Measurements from ENCODE around the gene PHYHD1.

PHYHD1 gene

DNA sequence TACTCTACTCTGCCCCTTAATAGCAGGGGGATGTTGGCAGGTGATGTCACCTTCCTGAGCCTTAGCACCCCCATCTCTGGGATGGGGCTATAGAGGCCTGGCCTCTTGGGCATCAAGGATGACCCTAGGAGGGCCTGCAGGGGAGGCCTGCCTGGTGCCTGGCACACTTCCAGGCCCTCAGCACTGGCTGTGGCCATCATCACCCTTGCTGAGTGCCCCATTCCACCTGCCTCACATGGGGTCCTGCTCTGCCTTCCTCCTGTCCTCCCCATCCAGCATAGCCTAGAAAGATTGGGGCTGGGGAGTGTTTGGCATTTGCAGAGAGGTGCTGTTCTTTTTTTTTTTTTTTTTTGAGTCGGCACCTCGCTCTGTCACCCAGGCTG, 17.7 kb upstream of the PHYHD1 start:
- Histone ChIP-seq H2AFZ (ENCODE audit: low read length) (no peak overlapping the region), H3K9ac (ENCODE audit: low read length) (peak overlapping the region; percentile 35; the same call in 1 of the 2 replicates), H3F3A (ENCODE audit: insufficient read depth, low read length) (peaks cover 5% of the 10 kb centered on the region), H3K27ac (ENCODE audit: low read length) (peak overlapping the region; percentile 64; the same call in 1 of the 2 replicates), H3K4me2 (ENCODE audit: low read depth, low read length) (peak overlapping the region; percentile 80), H3K36me3 (replicated peaks; ENCODE audit: insufficient read depth, low read length) (peaks cover 4% of the 10 kb centered on the region; the same call in 1 of the 2 replicates), H3K9me3 (replicated peaks; ENCODE audit: insufficient read depth, low read length) (no peaks in the 10 kb centered on the region), H3K4me1 (ENCODE audit: low read length) (peaks cover 35% of the 10 kb centered on the region), H3K4me3 (ENCODE audit: low read length) (no peak overlapping the region), H3K9me2 (replicated peaks; ENCODE audit: insufficient read depth, low read length) (no peaks in the 10 kb centered on the region), H3K79me2 (ENCODE audit: low read length) (peaks cover 41% of the 10 kb centered on the region), H4K20me1 (ENCODE audit: insufficient read depth, low read length) (no peaks in the 10 kb centered on the region), H3K27me3 (replicated peaks; ENCODE audit: insufficient read depth, low read length) (no peaks in the 10 kb centered on the region)
- TF ChIP-seq EZH2phosphoT487 (IDR thresholded peaks at IDR 0.05; ENCODE audit: low read length) (no peak), CTCF (IDR thresholded peaks at IDR 0.05; ENCODE audit: low read length) (no peak), EZH2 (optimal IDR thresholded peaks at IDR 0.05; ENCODE audit: low read depth, low read length) (no peak)
- DNase-seq: no peak

GRCh38 chr9:128903871-128904620, 16.7 kb upstream of the PHYHD1 start:
- H4K20me1 ChIP-seq (ENCODE audit: insufficient read depth, low read length): no peaks in the 10 kb centered on the region
- H3K9ac ChIP-seq (ENCODE audit: low read length): no peak overlapping the region
- no peak overlapping the region for H2AFZ ChIP-seq (ENCODE audit: low read length)
- no peak overlapping the region for H3K4me3 ChIP-seq (ENCODE audit: low read length)
- H3K27me3 ChIP-seq (replicated peaks; ENCODE audit: insufficient read depth, low read length): no peaks in the 10 kb centered on the region
- TF ChIP-seq CTCF (IDR thresholded peaks at IDR 0.05; ENCODE audit: low read length) (no peak), EZH2phosphoT487 (IDR thresholded peaks at IDR 0.05; ENCODE audit: low read length) (no peak), EZH2 (optimal IDR thresholded peaks at IDR 0.05; ENCODE audit: low read depth, low read length) (no peak)
- H3K9me2 ChIP-seq (replicated peaks; ENCODE audit: insufficient read depth, low read length): no peaks in the 10 kb centered on the region
- no peak for DNase-seq
- no peak overlapping the region for H3K27ac ChIP-seq (ENCODE audit: low read length)
- H3K4me2 ChIP-seq (ENCODE audit: low read depth, low read length): no peak overlapping the region
- H3F3A ChIP-seq (ENCODE audit: insufficient read depth, low read length): peaks cover 5% of the 10 kb centered on the region
- H3K4me1 ChIP-seq (ENCODE audit: low read length): peaks cover 29% of the 10 kb centered on the region
- peaks cover 31% of the 10 kb centered on the region for H3K79me2 ChIP-seq (ENCODE audit: low read length)
- no peaks in the 10 kb centered on the region for H3K9me3 ChIP-seq (replicated peaks; ENCODE audit: insufficient read depth, low read length)
- H3K36me3 ChIP-seq (replicated peaks; ENCODE audit: insufficient read depth, low read length): peaks cover 6% of the 10 kb centered on the region; the same call in 1 of the 2 replicates

DNA sequence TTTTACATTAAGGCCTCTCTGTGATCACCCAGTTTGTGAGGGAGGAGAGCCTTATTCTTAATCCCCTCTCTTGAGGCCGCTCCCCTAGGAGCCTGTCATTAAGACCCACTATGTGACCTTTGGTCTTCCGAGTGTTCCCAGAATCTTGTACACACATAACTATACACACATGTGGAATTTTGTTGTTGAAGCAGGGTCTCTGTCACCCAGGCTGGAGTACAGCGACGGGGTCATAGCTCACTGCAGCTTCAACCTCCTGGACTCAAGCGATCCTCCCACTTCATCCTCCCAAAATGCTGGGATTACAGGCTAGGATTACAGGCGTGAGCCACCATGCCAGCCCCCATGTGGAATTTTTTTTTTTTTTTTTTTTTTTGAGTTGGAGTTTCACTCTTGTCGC, 14.8 kb upstream of the PHYHD1 start:
- no peak overlapping the region for H3K27ac ChIP-seq (ENCODE audit: low read length)
- no peak for DNase-seq

DNA sequence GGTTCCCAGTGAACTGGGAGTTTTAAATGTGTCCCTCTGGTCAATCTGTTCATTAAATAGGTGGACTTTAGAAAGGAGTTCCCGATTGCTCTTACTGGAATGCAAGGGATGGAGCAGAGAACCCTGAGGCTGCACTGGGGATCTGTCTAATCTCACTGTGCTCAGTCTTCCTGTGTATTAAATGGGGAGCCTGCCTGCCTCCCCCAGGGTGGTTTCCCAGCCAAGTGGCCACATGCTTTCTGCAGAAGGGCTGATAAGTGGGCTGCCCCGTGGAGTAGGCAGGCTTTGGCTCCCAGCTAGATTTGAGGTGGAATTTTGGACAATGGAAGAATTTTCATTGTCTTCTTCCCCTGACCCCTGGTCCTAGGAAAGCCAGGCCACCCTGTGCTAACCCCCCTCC, 14.0 kb upstream of the PHYHD1 start:
- TF ChIP-seq CTCF (IDR thresholded peaks at IDR 0.05; ENCODE audit: low read length) (no peak), EZH2phosphoT487 (IDR thresholded peaks at IDR 0.05; ENCODE audit: low read length) (no peak), EZH2 (optimal IDR thresholded peaks at IDR 0.05; ENCODE audit: low read depth, low read length) (no peak)
- Histone ChIP-seq H3K9me3 (replicated peaks; ENCODE audit: insufficient read depth, low read length) (no peaks in the 10 kb centered on the region), H2AFZ (ENCODE audit: low read length) (no peak overlapping the region), H3K79me2 (ENCODE audit: low read length) (peaks cover 35% of the 10 kb centered on the region), H3K9me2 (replicated peaks; ENCODE audit: insufficient read depth, low read length) (no peaks in the 10 kb centered on the region), H3F3A (ENCODE audit: insufficient read depth, low read length) (peaks cover 5% of the 10 kb centered on the region), H3K4me3 (ENCODE audit: low read length) (no peak overlapping the region), H3K4me1 (ENCODE audit: low read length) (peaks cover 14% of the 10 kb centered on the region), H3K36me3 (replicated peaks; ENCODE audit: insufficient read depth, low read length) (peaks cover 6% of the 10 kb centered on the region; the same call in 1 of the 2 replicates), H3K27ac (ENCODE audit: low read length) (no peak overlapping the region), H4K20me1 (ENCODE audit: insufficient read depth, low read length) (no peaks in the 10 kb centered on the region), H3K27me3 (replicated peaks; ENCODE audit: insufficient read depth, low read length) (no peaks in the 10 kb centered on the region), H3K9ac (ENCODE audit: low read length) (no peak overlapping the region), H3K4me2 (ENCODE audit: low read depth, low read length) (no peak overlapping the region)
- no peak for DNase-seq

More for the DNA sequence above, 14.8 kb upstream of the PHYHD1 start:
- no peaks in the 10 kb centered on the region for H4K20me1 ChIP-seq (ENCODE audit: insufficient read depth, low read length)
- H3K9me2 ChIP-seq (replicated peaks; ENCODE audit: insufficient read depth, low read length): no peaks in the 10 kb centered on the region
- peaks cover 18% of the 10 kb centered on the region for H3K4me1 ChIP-seq (ENCODE audit: low read length)
- TF ChIP-seq EZH2phosphoT487 (IDR thresholded peaks at IDR 0.05; ENCODE audit: low read length): no peak
- no peak for TF ChIP-seq EZH2 (optimal IDR thresholded peaks at IDR 0.05; ENCODE audit: low read depth, low read length)
- no peak overlapping the region for H3K9ac ChIP-seq (ENCODE audit: low read length)
- H3K27me3 ChIP-seq (replicated peaks; ENCODE audit: insufficient read depth, low read length): no peaks in the 10 kb centered on the region
- H3K4me3 ChIP-seq (ENCODE audit: low read length): no peak overlapping the region
- H3F3A ChIP-seq (ENCODE audit: insufficient read depth, low read length): peaks cover 5% of the 10 kb centered on the region
- peaks cover 6% of the 10 kb centered on the region; the same call in 1 of the 2 replicates for H3K36me3 ChIP-seq (replicated peaks; ENCODE audit: insufficient read depth, low read length)
- H2AFZ ChIP-seq (ENCODE audit: low read length): no peak overlapping the region
- no peak overlapping the region for H3K4me2 ChIP-seq (ENCODE audit: low read depth, low read length)
- no peaks in the 10 kb centered on the region for H3K9me3 ChIP-seq (replicated peaks; ENCODE audit: insufficient read depth, low read length)
- peaks cover 34% of the 10 kb centered on the region for H3K79me2 ChIP-seq (ENCODE audit: low read length)
